22Rv1 (cell line): ENCODE data around the gene SERPINE2.

ENCODE experiments used
- H3K27ac ChIP-seq: fragments of 450-650 bp; 2 replicates; pipeline ENCODE4 v1.5.1; 2017
- ZFX ChIP-seq: fragments of 450-650 bp; IDR thresholded peaks from 2 replicates; pipeline ENCODE4 v1.6.1; 2017; ENCODE audit warnings: antibody characterized with exemption, borderline replicate concordance
- TF ChIP-seq, protein P1 (sequence below): fragments of 450-650 bp; IDR thresholded peaks from 2 replicates; pipeline ENCODE4 v1.5.1; 2017; ENCODE audit warnings: mild to moderate bottlenecking

SERPINE2 gene

DNA sequence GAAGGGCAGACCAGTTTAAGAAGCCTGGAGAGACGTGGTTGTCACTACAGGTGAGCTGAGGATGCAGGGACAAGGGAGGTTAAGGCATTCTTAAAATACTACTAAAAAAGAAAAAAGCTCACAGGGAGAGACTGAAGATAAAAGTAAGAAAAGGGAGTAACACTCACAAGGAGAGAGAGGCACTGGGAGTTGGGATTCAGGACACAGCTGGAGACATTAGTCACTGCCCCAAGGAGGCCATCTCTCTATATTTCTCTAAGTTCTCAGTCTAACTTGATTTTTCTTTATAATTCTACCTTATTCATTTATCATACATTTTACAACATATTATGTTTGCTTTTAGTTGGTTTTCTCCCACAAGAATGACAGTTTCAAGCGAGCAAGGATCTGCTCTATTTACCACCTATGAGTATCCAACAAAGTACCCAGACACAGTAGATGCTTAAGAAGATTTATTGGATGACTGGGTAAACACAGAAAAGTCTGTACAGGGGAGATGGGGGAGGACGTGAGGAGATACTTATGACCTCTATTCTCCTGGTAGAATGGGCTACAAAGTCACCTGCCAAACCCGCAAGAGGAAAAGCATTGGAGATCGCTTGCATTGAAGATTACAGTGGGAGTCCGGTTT, 2.2 kb downstream of the SERPINE2 start:
- H3K27ac ChIP-seq: no peak overlapping the region
- TF ChIP-seq ZFX: no peak
- TF ChIP-seq, protein P1, sequence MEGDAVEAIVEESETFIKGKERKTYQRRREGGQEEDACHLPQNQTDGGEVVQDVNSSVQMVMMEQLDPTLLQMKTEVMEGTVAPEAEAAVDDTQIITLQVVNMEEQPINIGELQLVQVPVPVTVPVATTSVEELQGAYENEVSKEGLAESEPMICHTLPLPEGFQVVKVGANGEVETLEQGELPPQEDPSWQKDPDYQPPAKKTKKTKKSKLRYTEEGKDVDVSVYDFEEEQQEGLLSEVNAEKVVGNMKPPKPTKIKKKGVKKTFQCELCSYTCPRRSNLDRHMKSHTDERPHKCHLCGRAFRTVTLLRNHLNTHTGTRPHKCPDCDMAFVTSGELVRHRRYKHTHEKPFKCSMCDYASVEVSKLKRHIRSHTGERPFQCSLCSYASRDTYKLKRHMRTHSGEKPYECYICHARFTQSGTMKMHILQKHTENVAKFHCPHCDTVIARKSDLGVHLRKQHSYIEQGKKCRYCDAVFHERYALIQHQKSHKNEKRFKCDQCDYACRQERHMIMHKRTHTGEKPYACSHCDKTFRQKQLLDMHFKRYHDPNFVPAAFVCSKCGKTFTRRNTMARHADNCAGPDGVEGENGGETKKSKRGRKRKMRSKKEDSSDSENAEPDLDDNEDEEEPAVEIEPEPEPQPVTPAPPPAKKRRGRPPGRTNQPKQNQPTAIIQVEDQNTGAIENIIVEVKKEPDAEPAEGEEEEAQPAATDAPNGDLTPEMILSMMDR: no peak

DNA sequence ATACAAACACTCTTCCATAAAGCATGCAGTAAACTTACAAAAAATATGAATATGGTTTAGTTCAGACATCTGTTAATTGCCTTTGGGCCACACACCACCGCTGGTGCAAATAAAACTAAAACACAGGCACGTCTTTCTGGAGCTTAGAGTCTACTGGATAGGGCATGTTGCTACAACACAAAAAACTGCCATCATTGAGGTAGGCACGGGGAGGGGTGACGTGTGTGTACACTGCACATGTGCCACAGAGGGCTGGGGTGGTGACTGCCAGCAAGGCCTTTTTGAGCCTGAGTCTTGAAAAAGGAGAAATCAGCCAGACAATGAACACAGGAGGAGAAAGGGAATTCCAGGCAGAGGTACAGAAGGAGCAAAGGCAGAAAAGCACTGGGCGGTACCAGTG, 5.1 kb downstream of the SERPINE2 start:
- H3K27ac ChIP-seq: no peak overlapping the region
- no peak for TF ChIP-seq ZFX
- TF ChIP-seq, protein P1: no peak

DNA sequence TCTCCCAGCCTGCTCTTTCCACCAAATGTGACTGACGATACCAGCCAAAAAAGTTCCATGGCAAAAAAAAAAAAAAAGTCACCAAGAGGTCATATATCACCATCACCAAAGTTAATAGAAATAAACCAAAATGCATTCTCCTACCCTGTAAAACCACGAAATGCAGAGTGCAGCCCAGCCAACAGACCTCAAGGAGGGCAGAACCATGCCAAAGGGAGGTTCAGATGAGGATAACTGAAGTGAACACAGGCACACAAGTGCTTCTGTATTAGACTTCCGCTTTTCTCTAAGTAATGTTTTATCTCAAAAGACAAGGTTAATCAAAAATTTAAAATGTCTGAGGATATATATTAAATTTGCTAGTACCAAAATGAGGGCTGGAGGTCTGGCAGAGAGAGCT, 5.5 kb downstream of the SERPINE2 start:
- no peak for TF ChIP-seq ZFX
- TF ChIP-seq, protein P1: no peak

DNA sequence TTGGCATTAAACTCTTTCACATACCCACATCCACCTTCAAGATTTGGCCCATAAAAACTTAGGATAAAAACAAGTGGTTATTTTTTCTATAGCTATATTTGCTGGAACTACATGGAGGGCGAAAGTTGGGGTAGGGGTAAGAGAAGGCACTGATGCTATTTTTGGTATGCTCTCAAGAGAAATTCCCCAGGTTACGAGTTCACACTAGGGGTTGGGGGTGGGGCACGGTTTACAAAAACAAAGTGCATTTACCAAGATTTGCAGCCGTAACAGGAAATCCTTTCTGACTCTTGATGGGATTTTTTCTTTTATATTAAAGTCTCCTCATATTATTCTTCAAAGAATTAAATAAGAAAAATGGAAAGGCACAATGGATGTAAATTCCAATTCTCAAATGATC, 6.8 kb downstream of the SERPINE2 start:
- no peak overlapping the region for H3K27ac ChIP-seq
- TF ChIP-seq ZFX: no peak
- TF ChIP-seq, protein P1: no peak

More for the DNA sequence above, 5.5 kb downstream of the SERPINE2 start:
- no peak overlapping the region for H3K27ac ChIP-seq

DNA sequence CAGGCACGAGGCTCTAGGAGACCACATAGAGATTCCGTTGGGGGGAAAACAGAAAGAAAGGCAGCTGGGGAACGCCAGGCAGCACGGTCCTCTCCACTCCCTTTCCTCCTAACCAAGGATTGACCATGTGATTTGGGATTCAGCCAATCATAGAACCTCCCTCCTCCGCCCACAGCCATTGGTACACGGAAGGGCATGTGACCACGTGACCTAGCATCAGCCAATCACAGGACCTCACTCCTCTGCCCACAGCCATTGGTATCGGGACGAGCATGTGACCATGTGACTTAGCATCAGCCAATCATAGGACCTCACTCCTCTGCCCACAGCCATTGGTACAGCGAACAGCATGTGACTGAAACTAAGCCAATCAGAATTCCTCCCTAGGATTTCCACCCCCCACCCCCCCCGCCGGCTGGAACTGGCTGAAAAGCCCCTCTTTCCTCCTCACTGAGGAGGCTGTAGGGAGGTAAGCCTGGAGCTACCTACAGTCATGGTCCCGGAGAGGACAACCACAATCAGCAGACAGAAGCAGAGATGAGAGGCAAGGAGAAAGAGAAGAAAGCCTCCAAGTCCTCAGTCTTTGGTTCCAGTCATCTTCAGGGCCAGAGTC, 7.6 kb downstream of the SERPINE2 start:
- H3K27ac ChIP-seq: no peak overlapping the region
- TF ChIP-seq ZFX: no peak
- TF ChIP-seq, protein P1: no peak

DNA sequence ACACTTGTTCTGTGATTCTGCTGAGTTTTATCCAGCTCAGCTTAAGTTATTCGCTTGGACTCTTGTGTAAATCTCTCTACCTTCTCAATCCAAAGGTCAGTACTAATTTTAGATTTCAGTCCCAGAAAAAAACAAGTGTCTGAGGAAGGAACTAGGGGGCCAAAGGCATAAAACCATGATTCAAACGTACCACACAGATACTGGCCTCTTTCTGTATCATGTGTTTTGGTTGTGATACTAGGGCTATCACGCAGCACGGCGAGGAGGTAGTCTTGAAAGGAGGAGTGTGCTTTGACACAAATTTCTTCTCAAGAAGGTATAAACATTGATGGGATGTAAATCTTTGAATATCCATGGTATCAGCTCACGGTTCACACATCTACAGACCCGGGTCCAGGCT, 8.3 kb downstream of the SERPINE2 start:
- no peak for TF ChIP-seq ZFX
- TF ChIP-seq, protein P1: no peak
- H3K27ac ChIP-seq: no peak overlapping the region

DNA sequence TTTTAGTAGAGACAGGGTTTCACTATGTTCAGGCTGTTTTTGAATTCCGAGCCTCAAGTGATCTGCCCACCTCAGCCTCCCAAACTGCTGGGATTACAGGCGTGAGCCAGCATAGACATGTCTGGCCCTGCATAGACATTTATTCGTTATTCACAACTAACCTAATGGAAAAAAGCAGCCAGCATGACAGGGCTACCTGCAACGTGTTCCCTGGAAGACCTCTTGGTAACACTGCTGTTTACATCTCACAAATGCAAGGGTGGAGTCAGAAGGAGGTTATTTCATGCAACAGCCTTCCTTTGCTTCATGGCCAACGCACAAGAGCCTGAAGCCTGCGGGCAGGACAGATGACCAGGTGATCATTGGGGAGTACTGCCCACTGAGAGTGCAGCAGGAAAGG, 9.2 kb downstream of the SERPINE2 start:
- H3K27ac ChIP-seq: no peak overlapping the region
- no peak for TF ChIP-seq ZFX
- TF ChIP-seq, protein P1: no peak
